Psoas muscle (tissue), 8 donors: ENCODE results near the gene INTS6. TPM values are rescaled to one million over a fixed set of nuclear protein-coding genes. Genes with fewer than 3 reads are reported as not detected.

Experiments used
- ATAC-seq, 4 donors: fragments of 200-7000 bp; cut with Tn5 transposase; one replicate each; pipeline ENCODE4 v1.9.1; 2020; ENCODE audit warnings: moderate library complexity in 3 of 4, mild to moderate bottlenecking in 2 of 4
- DNase-seq, 2 donors: peaks; one replicate each; pipeline ENCODE4 v3.0.0-alpha.2; 2020
- H3K27ac ChIP-seq: fragments of 200-600 bp; one replicate; pipeline ENCODE4 v1.8.0; 2022
- H3K27me3 ChIP-seq, 3 donors: fragments of 200-600 bp in 1 of 3; one replicate each; pipeline versions ENCODE4 v1.6.1 to v1.8.0; 2013 to 2022; ENCODE audit warnings: low read length in 2 of 3, mild to moderate bottlenecking in 2 of 3, moderate library complexity in 1 of 3; ENCODE audit not compliant: insufficient read depth in 3 of 3
- H3K36me3 ChIP-seq, 2 donors: fragments of 200-600 bp in 1 of 2; one replicate each; pipeline versions ENCODE4 v1.6.1 to v1.8.0; 2013 to 2022; ENCODE audit warnings: low read depth in 1 of 2, mild to moderate bottlenecking in 1 of 2, moderate library complexity in 1 of 2; ENCODE audit not compliant: insufficient read depth in 1 of 2
- H3K4me1 ChIP-seq: fragments of 200-600 bp; one replicate; pipeline ENCODE4 v1.8.0; 2022
- H3K4me3 ChIP-seq: fragments of 200-600 bp; one replicate; pipeline ENCODE4 v1.8.0; 2022; ENCODE audit warnings: mild to moderate bottlenecking
- H3K9me3 ChIP-seq: fragments of 200-600 bp; one replicate; pipeline ENCODE4 v1.8.0; 2022
- WGBS, 3 donors: extraction: QIAGEN DNeasy Blood & Tissue Kit; methylation state at CpG; one replicate each; pipeline versions ENCODE4 v1.1.6 to v1.1.7; 2013; 5-methylcytosine and 5-hydroxymethylcytosine counted together
- intact Hi-C, 2 donors: fragments of 100-400 bp; cut with DNase I; formaldehyde crosslinking; loops; one replicate each; pipeline versions ENCODE4 v1.11.0 to v1.14.2; 2022
- polyA plus RNA-seq, 3 donors: library from polyadenylated mRNA; stranded (reverse); fragments of 200-250 nt; gene quantifications; one replicate each; pipeline ENCODE4 v1.2.3, GENCODE V29; 2013
- total RNA-seq, 4 donors: library from RNA; stranded (reverse); fragmentation: NEBNext Ultra II Directional in 2 of 4; extraction: Animal tissue kit (Norgen Biotek cat#: 25700) in 2 of 4; gene quantifications; one replicate each; pipeline versions ENCODE4 v1.2.1 to v1.2.4, GENCODE V29; 2021 to 2023
- TF ChIP-seq, protein P1 (sequence below): fragments of 200-600 bp; IDR thresholded peaks from one replicate; pipeline ENCODE4 v1.8.0; 2022; ENCODE audit warnings: antibody characterized with exemption
- donor health status: healthy with polysubstance abuse.
- donor health status: DM: no; HTN: no; CAD: no; lungs with moderate emphysema.
- donor health status: Bipolar disorder and iron deficiency.
- donor health status: healthy.
- donor health status: DM: yes; HTN: yes; CAD: no.
- donor health status: DM: no; HTN: no; CAD: no.
- donor health status: DM: no; HTN: no; CAD: no.
- donor health status: DM: yes; HTN: yes; CAD: no.

The INTS6 gene
- total and polyA plus RNA-seq, 7 donors = 6.4 to 19.2 (median 14.4) TPM

DNA sequence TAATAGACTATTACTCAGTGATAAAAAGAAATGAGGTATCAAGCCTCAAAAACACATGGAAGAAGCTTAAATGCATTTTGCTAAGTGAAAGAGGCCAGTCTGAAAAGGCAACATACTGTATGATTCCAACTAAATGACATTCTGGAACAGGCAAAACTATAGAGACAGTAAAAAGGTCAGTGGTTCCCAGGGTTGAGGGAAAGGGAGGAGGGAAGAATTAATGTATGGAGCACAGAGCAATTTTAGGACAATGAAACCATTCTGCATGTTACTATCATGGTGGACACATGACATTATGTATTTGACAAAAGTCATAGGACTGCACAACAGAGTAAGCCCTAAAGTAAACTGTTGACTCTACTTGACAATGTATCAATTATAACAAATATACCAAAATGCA lies 119.0 kb downstream of the INTS6 start:
- H3K27me3 ChIP-seq = no peaks in the 10 kb centered on the region
- DNase-seq (no peak), ATAC-seq (no peak)
- no peaks in the 10 kb centered on the region for H3K9me3 ChIP-seq
- no peak overlapping the region for H3K27ac ChIP-seq
- H3K4me3 ChIP-seq = no peak overlapping the region
- no peaks in the 10 kb centered on the region for H3K36me3 ChIP-seq
- intact Hi-C loops = no loop called here
- no peaks in the 10 kb centered on the region for H3K4me1 ChIP-seq
- TF ChIP-seq, protein P1, sequence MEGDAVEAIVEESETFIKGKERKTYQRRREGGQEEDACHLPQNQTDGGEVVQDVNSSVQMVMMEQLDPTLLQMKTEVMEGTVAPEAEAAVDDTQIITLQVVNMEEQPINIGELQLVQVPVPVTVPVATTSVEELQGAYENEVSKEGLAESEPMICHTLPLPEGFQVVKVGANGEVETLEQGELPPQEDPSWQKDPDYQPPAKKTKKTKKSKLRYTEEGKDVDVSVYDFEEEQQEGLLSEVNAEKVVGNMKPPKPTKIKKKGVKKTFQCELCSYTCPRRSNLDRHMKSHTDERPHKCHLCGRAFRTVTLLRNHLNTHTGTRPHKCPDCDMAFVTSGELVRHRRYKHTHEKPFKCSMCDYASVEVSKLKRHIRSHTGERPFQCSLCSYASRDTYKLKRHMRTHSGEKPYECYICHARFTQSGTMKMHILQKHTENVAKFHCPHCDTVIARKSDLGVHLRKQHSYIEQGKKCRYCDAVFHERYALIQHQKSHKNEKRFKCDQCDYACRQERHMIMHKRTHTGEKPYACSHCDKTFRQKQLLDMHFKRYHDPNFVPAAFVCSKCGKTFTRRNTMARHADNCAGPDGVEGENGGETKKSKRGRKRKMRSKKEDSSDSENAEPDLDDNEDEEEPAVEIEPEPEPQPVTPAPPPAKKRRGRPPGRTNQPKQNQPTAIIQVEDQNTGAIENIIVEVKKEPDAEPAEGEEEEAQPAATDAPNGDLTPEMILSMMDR = no peak

DNA sequence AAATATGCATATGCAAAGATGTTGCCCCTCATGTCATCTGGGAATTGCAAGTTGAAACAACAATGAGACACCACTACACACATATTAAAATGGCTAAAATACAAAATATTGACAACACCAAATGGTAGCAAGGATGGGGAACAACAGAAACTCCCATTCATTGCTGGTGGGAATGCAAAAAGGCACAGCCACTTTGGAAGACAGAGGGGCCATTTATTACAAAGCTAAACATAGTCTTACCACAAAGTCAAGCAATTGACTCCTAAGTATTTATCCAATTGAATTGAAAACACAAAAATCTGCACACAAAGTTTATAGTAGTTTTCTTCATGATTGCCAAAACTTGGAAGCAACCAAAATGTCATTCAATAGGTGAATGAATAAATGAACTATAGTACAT lies 119.4 kb downstream of the INTS6 start:
- DNase-seq (no peak), ATAC-seq (no peak)
- no peak overlapping the region for H3K27ac ChIP-seq
- TF ChIP-seq, protein P1 = no peak
- no peak overlapping the region for H3K4me3 ChIP-seq
- no peaks in the 10 kb centered on the region for H3K4me1 ChIP-seq
- H3K36me3 ChIP-seq = no peaks in the 10 kb centered on the region
- H3K9me3 ChIP-seq = no peaks in the 10 kb centered on the region
- H3K27me3 ChIP-seq = no peaks in the 10 kb centered on the region
- intact Hi-C loops = no loop called here

DNA sequence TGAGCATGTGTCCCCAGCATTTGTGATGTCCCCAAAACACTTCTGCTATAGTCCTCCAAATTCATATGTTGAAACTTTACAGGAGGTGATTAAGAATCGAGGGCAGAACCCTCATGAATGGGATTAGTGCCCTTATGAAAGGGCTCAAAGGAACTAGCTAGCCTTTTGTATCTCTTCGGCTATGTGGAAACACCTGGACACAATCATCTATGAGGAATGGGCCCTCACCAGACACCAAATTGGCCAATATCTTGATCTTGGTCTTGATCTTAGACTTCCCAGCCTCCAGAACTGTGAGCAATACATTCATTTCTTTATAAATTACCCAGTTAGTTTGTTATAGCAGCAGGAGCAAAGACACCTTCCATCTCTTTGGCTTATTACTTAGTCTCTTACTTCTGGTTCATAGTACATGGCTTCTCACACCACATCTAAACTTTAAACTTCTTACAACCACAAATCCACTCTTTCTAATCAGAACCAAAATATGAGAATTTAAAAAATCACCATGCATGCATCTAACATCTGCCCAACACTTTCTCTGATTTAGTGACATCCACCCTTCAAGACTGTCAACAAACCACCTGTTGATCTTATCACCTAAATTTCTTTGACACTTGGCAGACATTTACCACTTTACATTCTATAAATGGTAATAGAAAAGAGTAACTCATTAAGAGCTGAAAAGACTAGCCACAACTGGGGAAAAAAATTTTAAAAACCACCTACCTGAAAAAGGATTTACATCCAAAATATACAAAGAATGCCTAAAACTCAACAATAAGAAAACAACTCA lies 120.1 kb downstream of the INTS6 start:
- TF ChIP-seq, protein P1 = no peak
- no peaks in the 10 kb centered on the region for H3K36me3 ChIP-seq
- H3K27ac ChIP-seq = no peak overlapping the region
- 72 to 74% (median 74%) methylated on average over 2 of the region's 2 CpGs for WGBS, 3 donors
- intact Hi-C loops = no loop called here
- DNase-seq = no peak
- no peak for ATAC-seq
- no peaks in the 10 kb centered on the region for H3K4me1 ChIP-seq
- H3K27me3 ChIP-seq = no peaks in the 10 kb centered on the region
- no peaks in the 10 kb centered on the region for H3K9me3 ChIP-seq
- no peak overlapping the region for H3K4me3 ChIP-seq

DNA sequence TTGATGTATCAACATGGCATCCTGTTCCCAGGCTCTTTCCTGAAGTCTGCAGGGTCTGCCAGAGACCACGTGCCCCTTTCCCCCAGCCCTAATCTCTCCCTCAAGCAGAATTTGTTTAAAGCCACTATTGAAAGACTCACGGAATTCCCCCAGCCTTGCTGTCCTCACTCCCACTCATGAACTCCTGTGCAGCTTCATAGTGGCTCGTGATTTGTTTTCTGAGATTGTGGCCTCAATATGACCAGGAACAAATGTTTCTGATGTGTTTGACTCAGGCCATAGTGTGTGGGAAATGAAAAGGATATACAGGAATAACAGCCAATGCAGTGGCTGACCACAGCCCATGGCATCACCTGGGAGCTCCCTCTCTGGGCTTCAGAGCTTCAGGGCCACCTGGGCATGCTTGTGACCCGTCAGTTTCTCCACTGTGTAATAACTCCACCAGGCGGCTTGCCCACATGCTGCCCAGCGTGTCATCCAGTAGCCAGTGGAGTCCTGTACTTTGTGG lies 121.4 kb downstream of the INTS6 start:
- no peaks in the 10 kb centered on the region for H3K9me3 ChIP-seq
- DNase-seq = no peak
- no peak overlapping the region for H3K27ac ChIP-seq
- no peaks in the 10 kb centered on the region for H3K27me3 ChIP-seq
- no peaks in the 10 kb centered on the region for H3K4me1 ChIP-seq
- intact Hi-C loops = no loop called here
- ATAC-seq = no peak
- no peaks in the 10 kb centered on the region for H3K36me3 ChIP-seq
- H3K4me3 ChIP-seq = no peak overlapping the region
- 49 to 67% (median 52%) methylated on average over 6 of the region's 6 CpGs for WGBS, 3 donors
- TF ChIP-seq, protein P1 = no peak

DNA sequence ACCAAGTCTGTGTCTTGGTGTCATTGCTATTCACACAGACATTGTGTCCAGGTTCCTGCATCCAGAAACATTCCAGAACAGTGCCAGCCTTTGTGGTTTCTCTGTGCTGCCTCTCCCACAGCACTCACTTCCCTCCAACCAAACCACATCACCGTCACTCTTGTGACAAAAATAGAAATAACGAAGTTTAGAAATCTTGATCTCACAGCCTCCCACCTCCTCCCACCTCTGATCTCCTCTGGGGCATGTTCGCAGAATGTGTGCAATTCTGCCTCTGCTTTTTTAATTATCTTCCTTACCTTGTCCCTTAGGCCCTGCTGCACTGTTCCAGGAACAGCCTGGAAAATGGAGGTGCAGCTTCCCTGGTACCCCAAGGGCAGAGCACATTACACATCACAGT lies 122.0 kb downstream of the INTS6 start:
- 54 to 68% (median 57%) methylated on average over 3 of the region's 3 CpGs for WGBS, 3 donors

More for the DNA sequence above, 122.0 kb downstream of the INTS6 start:
- ATAC-seq (peak in 1 of 4 donors; percentile 51), DNase-seq (no peak)
- Histone ChIP-seq H3K36me3 (no peaks in the 10 kb centered on the region), H3K9me3 (no peaks in the 10 kb centered on the region), H3K4me1 (no peaks in the 10 kb centered on the region), H3K4me3 (no peak overlapping the region), H3K27me3 (no peaks in the 10 kb centered on the region), H3K27ac (no peak overlapping the region)
- TF ChIP-seq, protein P1 = no peak
- intact Hi-C loops = no loop called here
